C4-2B (cell line): Measurements from ENCODE around the gene PRKCB.
"Not testable (repeated sequence)": the region's sequence is repeated elsewhere in the genome, so short reads cannot be mapped to it uniquely, and the experiment has no call there.

Experiments
- H3K27ac ChIP-seq: fragments of 450-650 bp; 2 replicates; pipeline ENCODE4 v1.5.1; 2017
- ZFX ChIP-seq: fragments of 450-650 bp; IDR thresholded peaks from 2 replicates; pipeline ENCODE4 v1.6.1; 2017
- TF ChIP-seq, protein P1 (sequence below): fragments of 450-650 bp; conservative IDR thresholded peaks from 2 replicates; pipeline ENCODE4 v1.5.1; 2017; ENCODE audit warnings: mild to moderate bottlenecking

PRKCB gene

DNA sequence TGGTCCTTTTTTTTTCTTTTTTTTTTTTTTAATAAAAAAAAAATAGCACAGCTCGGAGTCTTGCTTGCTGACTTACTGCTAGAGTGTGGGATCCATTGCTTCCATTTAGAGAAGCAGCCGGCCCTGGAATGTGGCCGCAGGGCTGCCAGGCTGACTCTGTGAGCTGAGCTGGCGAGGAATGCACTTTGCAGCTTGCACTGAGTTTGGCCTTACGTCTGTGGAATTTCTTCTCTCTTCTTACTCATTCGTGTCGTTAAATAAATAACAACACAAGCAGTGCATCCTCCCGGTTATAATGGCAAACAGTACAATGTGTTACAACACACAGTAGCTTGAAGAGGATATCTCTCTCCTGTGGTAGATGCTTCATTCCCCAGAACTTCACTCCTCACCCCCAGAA lies 69.2 kb downstream of the PRKCB start:
- TF ChIP-seq ZFX, result no peak
- TF ChIP-seq, protein P1, sequence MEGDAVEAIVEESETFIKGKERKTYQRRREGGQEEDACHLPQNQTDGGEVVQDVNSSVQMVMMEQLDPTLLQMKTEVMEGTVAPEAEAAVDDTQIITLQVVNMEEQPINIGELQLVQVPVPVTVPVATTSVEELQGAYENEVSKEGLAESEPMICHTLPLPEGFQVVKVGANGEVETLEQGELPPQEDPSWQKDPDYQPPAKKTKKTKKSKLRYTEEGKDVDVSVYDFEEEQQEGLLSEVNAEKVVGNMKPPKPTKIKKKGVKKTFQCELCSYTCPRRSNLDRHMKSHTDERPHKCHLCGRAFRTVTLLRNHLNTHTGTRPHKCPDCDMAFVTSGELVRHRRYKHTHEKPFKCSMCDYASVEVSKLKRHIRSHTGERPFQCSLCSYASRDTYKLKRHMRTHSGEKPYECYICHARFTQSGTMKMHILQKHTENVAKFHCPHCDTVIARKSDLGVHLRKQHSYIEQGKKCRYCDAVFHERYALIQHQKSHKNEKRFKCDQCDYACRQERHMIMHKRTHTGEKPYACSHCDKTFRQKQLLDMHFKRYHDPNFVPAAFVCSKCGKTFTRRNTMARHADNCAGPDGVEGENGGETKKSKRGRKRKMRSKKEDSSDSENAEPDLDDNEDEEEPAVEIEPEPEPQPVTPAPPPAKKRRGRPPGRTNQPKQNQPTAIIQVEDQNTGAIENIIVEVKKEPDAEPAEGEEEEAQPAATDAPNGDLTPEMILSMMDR, result no peak
- no peak overlapping the region for H3K27ac ChIP-seq

DNA sequence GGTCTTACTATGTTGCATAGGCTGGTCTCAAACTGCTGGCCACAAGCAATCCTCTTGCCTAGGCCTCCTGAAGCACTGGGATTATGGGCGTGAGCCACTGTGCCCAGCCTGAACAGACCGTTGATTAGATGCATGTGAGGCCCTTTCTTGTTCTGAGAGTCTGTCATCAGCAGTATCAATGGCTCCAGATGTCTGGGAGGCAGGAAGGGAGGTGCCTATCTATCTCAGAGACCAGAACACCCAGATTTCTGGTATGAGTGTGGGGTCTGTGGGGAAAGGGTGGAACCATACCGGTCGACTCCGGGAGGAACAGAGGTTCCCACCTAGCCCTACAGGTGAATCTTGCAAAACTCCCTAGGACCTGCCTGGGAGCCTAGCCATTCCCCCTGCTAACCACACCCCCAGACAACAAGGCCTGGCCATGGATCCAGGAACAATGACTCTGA lies 71.7 kb downstream of the PRKCB start:
- no peak for TF ChIP-seq ZFX
- TF ChIP-seq, protein P1, result no peak
- no peak overlapping the region for H3K27ac ChIP-seq

GRCh38 chr16:23907903-23908302 lies 72.1 kb downstream of the PRKCB start:
- TF ChIP-seq ZFX, result no peak
- TF ChIP-seq, protein P1, result no peak
- no peak overlapping the region for H3K27ac ChIP-seq

- TF ChIP-seq ZFX, result no peak
- TF ChIP-seq, protein P1, result no peak
- no peak overlapping the region for H3K27ac ChIP-seq
Observed at GRCh38 chr16:23908790-23909189, 73.0 kb downstream of the PRKCB start.

GRCh38 chr16:23909792-23910418 lies 74.1 kb downstream of the PRKCB start:
- TF ChIP-seq ZFX, result no peak
- no peak overlapping the region for H3K27ac ChIP-seq

DNA sequence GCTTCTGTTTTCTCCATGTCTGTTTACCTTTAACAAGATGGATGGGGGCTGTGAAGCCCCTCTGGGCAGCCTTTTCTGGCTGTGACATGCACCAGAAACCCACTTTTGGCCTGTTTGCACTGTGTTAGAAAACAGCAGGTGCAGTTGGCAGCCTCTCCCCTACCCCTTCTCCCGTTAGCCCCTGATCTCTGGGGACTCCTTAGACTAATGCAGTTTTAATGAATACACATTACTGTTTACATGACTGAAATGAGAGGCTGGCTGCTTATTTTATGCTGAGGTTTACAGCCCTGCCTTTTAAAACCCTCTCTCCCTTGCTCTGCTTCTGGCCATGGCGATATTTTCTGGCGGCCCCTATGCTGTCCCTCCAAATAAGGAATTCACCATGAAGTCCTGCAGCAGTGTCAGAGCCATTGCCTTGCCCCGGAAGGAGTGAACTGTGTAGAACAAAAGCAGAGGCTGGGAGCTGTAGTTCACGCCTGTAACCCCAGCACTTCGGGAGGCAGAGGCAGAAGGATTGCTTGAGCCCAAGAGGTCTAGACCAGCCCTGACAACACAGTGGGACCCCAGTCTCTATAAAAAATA lies 79.3 kb downstream of the PRKCB start:
- TF ChIP-seq ZFX, result no peak
- TF ChIP-seq, protein P1, result no peak
- H3K27ac ChIP-seq, result no peak overlapping the region

- H3K27ac ChIP-seq, result not testable (repeated sequence)
Observed at GRCh38 chr16:23916552-23916951, 80.8 kb downstream of the PRKCB start.

DNA sequence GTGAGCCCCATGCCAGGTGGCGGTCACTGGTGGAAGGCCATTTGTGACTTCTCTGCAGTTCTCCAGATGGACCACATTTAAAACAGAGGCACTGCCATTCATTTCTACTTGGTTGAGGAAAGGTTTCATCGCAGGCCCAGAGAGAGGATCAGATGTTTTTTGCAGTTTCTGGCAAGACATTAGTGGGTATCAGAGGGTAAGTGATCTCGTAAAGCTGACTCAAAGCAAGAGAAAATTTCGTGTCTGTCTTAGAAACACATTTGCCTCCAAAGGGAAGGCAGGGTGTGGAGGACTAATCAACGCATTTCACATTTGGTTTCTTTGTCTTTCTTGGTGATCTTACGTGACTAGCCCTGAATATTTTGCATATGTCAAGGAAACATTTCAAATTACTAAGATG lies 81.8 kb downstream of the PRKCB start:
- TF ChIP-seq ZFX, result no peak
- TF ChIP-seq, protein P1, result no peak
- no peak overlapping the region for H3K27ac ChIP-seq
